Superior temporal gyrus (tissue), 1 donor: ENCODE data around the gene ASB16.
A peak's percentile ranks its signal among the peaks of the same experiment; 100 is the strongest.

Experiments
- DNase-seq: peaks from one replicate; pipeline ENCODE4 v3.0.0-alpha.2; 2016; ENCODE audit errors: extremely low spot score

ASB16 gene

DNA sequence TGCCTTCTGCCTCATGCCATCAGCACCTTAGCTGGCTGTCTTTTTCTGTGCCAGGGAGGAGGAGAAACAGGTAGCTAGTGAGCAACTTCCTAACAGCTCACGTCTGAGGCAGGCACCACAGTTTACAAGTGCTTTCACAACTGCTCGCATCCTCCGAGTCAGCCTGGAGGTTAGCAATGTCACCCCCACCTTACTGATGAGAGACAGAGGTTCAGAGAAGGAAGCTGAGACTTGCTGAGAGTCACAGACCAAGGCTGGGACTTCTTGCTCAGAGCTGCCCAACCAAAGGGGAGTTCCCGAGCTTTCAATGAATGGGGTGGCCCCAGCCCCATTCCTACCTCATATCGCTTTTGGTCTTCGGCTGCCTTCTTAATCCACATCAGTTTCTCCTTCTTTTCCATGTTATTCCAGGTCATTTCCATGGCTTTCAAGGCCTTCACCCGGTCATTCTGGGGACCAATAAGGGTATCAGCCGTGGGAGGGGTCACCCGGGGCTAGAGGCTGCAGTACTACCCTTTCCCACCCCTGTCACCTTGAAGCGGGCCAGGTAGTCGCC is 39.4 kb downstream of the ASB16 start:
- DNase-seq = no peak

- peak; percentile 84 for DNase-seq
Observed at GRCh38 chr17:44210342-44211192, 40.1 kb downstream of the ASB16 start.

- no peak for DNase-seq
Observed at GRCh38 chr17:44211281-44212265, 41.1 kb downstream of the ASB16 start.

GRCh38 chr17:44212507-44213402 is 42.3 kb downstream of the ASB16 start:
- DNase-seq = no peak

- no peak for DNase-seq
Observed at GRCh38 chr17:44213403-44214229, 43.1 kb downstream of the ASB16 start.

DNA sequence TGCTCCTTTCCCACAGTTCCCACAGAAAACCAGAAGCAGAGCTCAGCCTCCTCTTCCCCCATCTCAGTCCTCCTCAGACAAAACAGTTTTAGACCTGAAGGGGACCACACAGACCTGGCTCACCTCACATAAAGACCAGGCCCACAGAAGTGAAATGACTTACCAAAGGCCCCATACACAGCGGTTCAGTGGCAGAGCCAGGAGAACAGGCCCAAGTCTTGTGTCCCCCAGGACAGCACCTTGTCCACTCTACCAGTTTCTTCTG is 43.7 kb downstream of the ASB16 start:
- DNase-seq = no peak

- DNase-seq = no peak
Observed at GRCh38 chr17:44214896-44215295, 44.4 kb downstream of the ASB16 start.

GRCh38 chr17:44216173-44216572 is 45.7 kb downstream of the ASB16 start:
- no peak for DNase-seq

- no peak for DNase-seq
Observed at GRCh38 chr17:44216694-44217093, 46.2 kb downstream of the ASB16 start.

DNA sequence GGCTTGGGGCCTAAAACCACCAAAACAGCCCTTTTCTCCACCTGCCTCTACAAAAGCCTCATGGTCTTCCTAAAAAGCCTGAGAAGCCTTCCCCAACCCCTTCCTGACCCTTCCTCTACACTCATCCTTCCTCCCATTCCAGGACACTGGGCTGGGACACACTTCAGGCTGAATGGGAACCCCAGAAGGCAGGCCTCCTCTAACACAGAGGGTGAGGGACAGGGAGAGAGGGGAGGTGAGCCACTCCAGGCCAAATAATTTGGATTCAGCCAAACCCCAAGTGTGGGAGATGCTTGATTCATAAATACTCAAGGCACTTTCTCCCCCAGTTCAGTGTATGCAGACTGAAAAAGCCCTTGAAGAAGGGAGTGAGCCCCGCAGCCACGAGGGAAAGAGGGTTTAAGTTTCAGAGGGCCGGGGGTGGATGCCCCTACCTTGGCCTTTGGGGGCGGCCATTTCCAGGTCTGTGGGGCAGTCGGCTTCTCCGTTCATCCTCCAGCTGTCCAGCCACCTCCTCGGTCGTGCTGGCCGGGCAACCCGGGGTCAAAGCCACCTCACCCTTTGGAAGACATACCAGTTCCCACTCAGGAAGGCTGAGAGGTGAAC is 47.3 kb downstream of the ASB16 start:
- DNase-seq = no peak

GRCh38 chr17:44218344-44219107 is 48.0 kb downstream of the ASB16 start:
- DNase-seq = peak; percentile 90

GRCh38 chr17:44219108-44219615 is 48.7 kb downstream of the ASB16 start:
- DNase-seq = peak; percentile 31

GRCh38 chr17:44219616-44220212 is 49.2 kb downstream of the ASB16 start, which contains the start of gene UBTF:
TSS of gene UBTF (minus strand) at chr17:44219675. CDS start at chr17:44218229, 1,446 bp downstream.
- peak; percentile 50 for DNase-seq

GRCh38 chr17:44220213-44221083 is 49.9 kb downstream of the ASB16 start:
- DNase-seq = peak; percentile 29

GRCh38 chr17:44221084-44221861 is 50.8 kb downstream of the ASB16 start:
- peak; percentile 81 for DNase-seq

- DNase-seq = no peak
Observed at GRCh38 chr17:44221862-44222111, 51.3 kb downstream of the ASB16 start.
